ENCODE results near the gene NT5C3A.

DNA sequence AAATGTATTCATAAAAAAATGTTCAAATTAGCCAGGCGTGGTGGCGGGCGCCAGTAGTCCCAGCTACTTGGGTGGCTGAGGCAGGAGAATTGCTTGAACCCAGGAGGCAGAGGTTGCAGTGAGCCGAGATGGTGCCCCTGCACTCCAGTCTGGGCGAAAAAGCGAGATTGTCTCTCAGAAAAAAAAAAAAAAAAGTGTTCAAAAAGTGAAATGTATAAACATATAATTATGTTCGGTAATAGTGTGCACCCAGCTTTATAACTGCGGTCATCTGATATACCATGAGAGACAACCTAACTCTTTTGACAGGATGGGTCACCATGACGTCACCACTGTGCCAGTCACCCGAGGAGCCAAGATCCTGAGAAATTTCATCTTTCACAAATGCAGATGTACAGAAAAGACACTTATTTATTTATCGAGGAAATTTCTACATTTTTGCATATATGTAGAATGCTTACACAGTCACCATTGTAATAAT lies 47.2 kb upstream of the NT5C3A start:
- TF ChIP-seq, protein P1, sequence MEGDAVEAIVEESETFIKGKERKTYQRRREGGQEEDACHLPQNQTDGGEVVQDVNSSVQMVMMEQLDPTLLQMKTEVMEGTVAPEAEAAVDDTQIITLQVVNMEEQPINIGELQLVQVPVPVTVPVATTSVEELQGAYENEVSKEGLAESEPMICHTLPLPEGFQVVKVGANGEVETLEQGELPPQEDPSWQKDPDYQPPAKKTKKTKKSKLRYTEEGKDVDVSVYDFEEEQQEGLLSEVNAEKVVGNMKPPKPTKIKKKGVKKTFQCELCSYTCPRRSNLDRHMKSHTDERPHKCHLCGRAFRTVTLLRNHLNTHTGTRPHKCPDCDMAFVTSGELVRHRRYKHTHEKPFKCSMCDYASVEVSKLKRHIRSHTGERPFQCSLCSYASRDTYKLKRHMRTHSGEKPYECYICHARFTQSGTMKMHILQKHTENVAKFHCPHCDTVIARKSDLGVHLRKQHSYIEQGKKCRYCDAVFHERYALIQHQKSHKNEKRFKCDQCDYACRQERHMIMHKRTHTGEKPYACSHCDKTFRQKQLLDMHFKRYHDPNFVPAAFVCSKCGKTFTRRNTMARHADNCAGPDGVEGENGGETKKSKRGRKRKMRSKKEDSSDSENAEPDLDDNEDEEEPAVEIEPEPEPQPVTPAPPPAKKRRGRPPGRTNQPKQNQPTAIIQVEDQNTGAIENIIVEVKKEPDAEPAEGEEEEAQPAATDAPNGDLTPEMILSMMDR (IDR thresholded peaks at IDR 0.05), result no peak
- TF ChIP-seq POLR2A (IDR thresholded peaks at IDR 0.05), result no peak
- no peak for TF ChIP-seq POLR2AphosphoS5 (IDR thresholded peaks at IDR 0.05)
- TF ChIP-seq EP300 (IDR thresholded peaks at IDR 0.05), result no peak

Data from stomach (tissue), 4 donors.